ENCODE results near the gene WHRN. TPM values are rescaled to one million over a fixed set of nuclear protein-coding genes. Genes with fewer than 3 reads are reported as not detected.

WHRN gene
- total and polyA plus RNA-seq, 2 of the 8 experiments (the other 6 are each of a cell fraction or from before 2014, with no cell fraction given): 4.4 to 7.7 TPM

- no peak for TF ChIP-seq HDAC2 (IDR thresholded peaks at IDR 0.05; ENCODE audit: borderline replicate concordance in 1 of 2, low read depth in 2 of 2, low read length in 2 of 2)
- TF ChIP-seq E2F6 (IDR thresholded peaks at IDR 0.05): no peak
- TF ChIP-seq EGR1 (IDR thresholded peaks at IDR 0.05; ENCODE audit: borderline replicate concordance, low read depth, low read length): no peak
- TF ChIP-seq ZNF274 (IDR thresholded peaks at IDR 0.05; ENCODE audit: borderline replicate concordance, extremely low read depth, low read length): no peak
- no peak for TF ChIP-seq BACH1 (IDR thresholded peaks at IDR 0.05; ENCODE audit: low read length)
- TF ChIP-seq ASH2L (IDR thresholded peaks at IDR 0.05; ENCODE audit: low read length): no peak
Measured at GRCh38 chr9:114383521-114384231, 121.6 kb downstream of the WHRN start (continued).

Measured in H1 (cell line).